Activated T-cell treated with anti-CD3 and anti-CD28 coated beads, Interleukin-2, amount 50 U/mL, for 24 hours (primary cell): ENCODE data around the gene CNN1.
"Not testable (repeated sequence)": the region's sequence is repeated elsewhere in the genome, so short reads cannot be mapped to it uniquely, and the experiment has no call there.

Source experiments
- DNase-seq: peaks from one replicate; pipeline ENCODE4 v3.0.0-alpha.2; 2020
- H3K27ac Mint-ChIP-seq: 2 replicates; pipeline ENCODE4 v1.8.0; 2020; ENCODE audit warnings: mild to moderate bottlenecking, mixed read lengths
- H3K27me3 Mint-ChIP-seq: 2 replicates; pipeline ENCODE4 v1.8.0; 2020; ENCODE audit warnings: mixed read lengths
- H3K36me3 Mint-ChIP-seq: 2 replicates; pipeline ENCODE4 v1.8.0; 2020; ENCODE audit warnings: low read depth, mixed read lengths
- H3K4me1 Mint-ChIP-seq: 2 replicates; pipeline ENCODE4 v1.8.0; 2020; ENCODE audit warnings: low read depth, mixed read lengths
- H3K4me3 Mint-ChIP-seq: 2 replicates; pipeline ENCODE4 v1.8.0; 2020; ENCODE audit warnings: mild to moderate bottlenecking, moderate library complexity, mixed read lengths
- H3K9me3 Mint-ChIP-seq: 2 replicates; pipeline ENCODE4 v1.8.0; 2020; ENCODE audit warnings: mixed read lengths

CNN1 gene

GRCh38 chr19:11570039-11570462, 31.4 kb downstream of the CNN1 start:
- Mint-ChIP-seq H3K27me3 (no peaks in the 10 kb centered on the region), H3K9me3 (no peaks in the 10 kb centered on the region), H3K4me1 (peaks cover 11% of the 10 kb centered on the region), H3K27ac (no peak overlapping the region), H3K36me3 (peaks cover 6% of the 10 kb centered on the region), H3K4me3 (no peak overlapping the region)
- no peak for DNase-seq

- H3K27ac Mint-ChIP-seq, H3K4me3 Mint-ChIP-seq, H3K36me3 Mint-ChIP-seq, H3K9me3 Mint-ChIP-seq, DNase-seq, H3K27me3 Mint-ChIP-seq: not testable (repeated sequence)
- H3K4me1 Mint-ChIP-seq: peaks cover 15% of the 10 kb centered on the region
These were observed 34.7 kb downstream of the CNN1 start for GRCh38 chr19:11573354-11573753.

- not testable (repeated sequence) for H3K27ac Mint-ChIP-seq
These were observed 35.1 kb downstream of the CNN1 start for GRCh38 chr19:11573763-11574162.

GRCh38 chr19:11574689-11575088, 36.0 kb downstream of the CNN1 start:
- Mint-ChIP-seq H3K27ac (peak overlapping the region; percentile 26), H3K36me3 (peaks cover 6% of the 10 kb centered on the region), H3K4me3 (no peak overlapping the region), H3K27me3 (no peaks in the 10 kb centered on the region), H3K9me3 (no peaks in the 10 kb centered on the region), H3K4me1 (peaks cover 20% of the 10 kb centered on the region)
- no peak for DNase-seq

More at GRCh38 chr19:11573763-11574162, 35.1 kb downstream of the CNN1 start:
- peaks cover 17% of the 10 kb centered on the region for H3K4me1 Mint-ChIP-seq
- DNase-seq, H3K36me3 Mint-ChIP-seq, H3K27me3 Mint-ChIP-seq, H3K9me3 Mint-ChIP-seq, H3K4me3 Mint-ChIP-seq: not testable (repeated sequence)

GRCh38 chr19:11576227-11576626, 37.6 kb downstream of the CNN1 start:
- Mint-ChIP-seq H3K27me3 (no peaks in the 10 kb centered on the region), H3K27ac (no peak overlapping the region), H3K9me3 (no peaks in the 10 kb centered on the region), H3K36me3 (peaks cover 6% of the 10 kb centered on the region), H3K4me1 (peaks cover 29% of the 10 kb centered on the region), H3K4me3 (no peak overlapping the region)
- DNase-seq: no peak

GRCh38 chr19:11577451-11578257, 39.0 kb downstream of the CNN1 start, which contains the start of gene ACP5:
Gene ACP5 (minus strand): TSS chr19:11577645. CDS start chr19:11577317, 328 bp downstream.
- DNase-seq: no peak
- Mint-ChIP-seq H3K4me1 (peaks cover 38% of the 10 kb centered on the region), H3K36me3 (peaks cover 6% of the 10 kb centered on the region), H3K27me3 (no peaks in the 10 kb centered on the region), H3K4me3 (peak within 1 kb of the TSS; percentile 64), H3K9me3 (no peaks in the 10 kb centered on the region), H3K27ac (peak within 1 kb of the TSS; percentile 59)

- DNase-seq: peak; percentile 60
- H3K4me1 Mint-ChIP-seq: peaks cover 40% of the 10 kb centered on the region
- peaks cover 6% of the 10 kb centered on the region for H3K36me3 Mint-ChIP-seq
- no peaks in the 10 kb centered on the region for H3K27me3 Mint-ChIP-seq
- no peak overlapping the region for H3K27ac Mint-ChIP-seq
- H3K4me3 Mint-ChIP-seq: peak overlapping the region; percentile 64
- H3K9me3 Mint-ChIP-seq: no peaks in the 10 kb centered on the region
These were observed 39.8 kb downstream of the CNN1 start for GRCh38 chr19:11578258-11579142.

- peaks cover 3% of the 10 kb centered on the region for H3K36me3 Mint-ChIP-seq
- no peak for DNase-seq
- H3K4me1 Mint-ChIP-seq: peaks cover 37% of the 10 kb centered on the region
- no peak overlapping the region for H3K4me3 Mint-ChIP-seq
- H3K27me3 Mint-ChIP-seq: no peaks in the 10 kb centered on the region
- no peaks in the 10 kb centered on the region for H3K9me3 Mint-ChIP-seq
- H3K27ac Mint-ChIP-seq: no peak overlapping the region
These were observed 41.5 kb downstream of the CNN1 start for GRCh38 chr19:11580116-11580515.

GRCh38 chr19:11581740-11582139, 43.1 kb downstream of the CNN1 start:
- Mint-ChIP-seq H3K4me1 (peaks cover 37% of the 10 kb centered on the region), H3K27me3 (no peaks in the 10 kb centered on the region)

GRCh38 chr19:11586331-11586730, 47.7 kb downstream of the CNN1 start:
- H3K4me1 Mint-ChIP-seq: peaks cover 17% of the 10 kb centered on the region
- no peak overlapping the region for H3K4me3 Mint-ChIP-seq
- DNase-seq: no peak
- no peaks in the 10 kb centered on the region for H3K36me3 Mint-ChIP-seq
- no peak overlapping the region for H3K27ac Mint-ChIP-seq
- no peaks in the 10 kb centered on the region for H3K27me3 Mint-ChIP-seq
- H3K9me3 Mint-ChIP-seq: no peaks in the 10 kb centered on the region

More at GRCh38 chr19:11581740-11582139, 43.1 kb downstream of the CNN1 start:
- H3K9me3 Mint-ChIP-seq: no peaks in the 10 kb centered on the region
- H3K36me3 Mint-ChIP-seq: no peaks in the 10 kb centered on the region
- H3K27ac Mint-ChIP-seq: peak overlapping the region; percentile 96
- peak overlapping the region; percentile 64 for H3K4me3 Mint-ChIP-seq
- peak; percentile 68 for DNase-seq

GRCh38 chr19:11587302-11587974, 48.8 kb downstream of the CNN1 start:
- peak; percentile 89 for DNase-seq
- no peak overlapping the region for H3K27ac Mint-ChIP-seq
- no peaks in the 10 kb centered on the region for H3K27me3 Mint-ChIP-seq

GRCh38 chr19:11587975-11588631, 49.5 kb downstream of the CNN1 start:
- no peak overlapping the region for H3K4me3 Mint-ChIP-seq
- H3K27me3 Mint-ChIP-seq: no peaks in the 10 kb centered on the region
- H3K4me1 Mint-ChIP-seq: peaks cover 9% of the 10 kb centered on the region
- H3K36me3 Mint-ChIP-seq: no peaks in the 10 kb centered on the region
- H3K9me3 Mint-ChIP-seq: no peaks in the 10 kb centered on the region
- DNase-seq: no peak
- H3K27ac Mint-ChIP-seq: no peak overlapping the region

More at GRCh38 chr19:11587302-11587974, 48.8 kb downstream of the CNN1 start:
- H3K36me3 Mint-ChIP-seq: no peaks in the 10 kb centered on the region
- peaks cover 9% of the 10 kb centered on the region for H3K4me1 Mint-ChIP-seq
- no peak overlapping the region for H3K4me3 Mint-ChIP-seq
- H3K9me3 Mint-ChIP-seq: no peaks in the 10 kb centered on the region

GRCh38 chr19:11594084-11594483, 55.4 kb downstream of the CNN1 start:
- no peak overlapping the region for H3K4me3 Mint-ChIP-seq
- no peak for DNase-seq
- peaks cover 14% of the 10 kb centered on the region for H3K4me1 Mint-ChIP-seq
- no peak overlapping the region for H3K27ac Mint-ChIP-seq
- no peaks in the 10 kb centered on the region for H3K27me3 Mint-ChIP-seq
- peaks cover 11% of the 10 kb centered on the region for H3K36me3 Mint-ChIP-seq
- no peaks in the 10 kb centered on the region for H3K9me3 Mint-ChIP-seq

- H3K4me3 Mint-ChIP-seq: no peak overlapping the region
- no peaks in the 10 kb centered on the region for H3K9me3 Mint-ChIP-seq
- peaks cover 19% of the 10 kb centered on the region for H3K36me3 Mint-ChIP-seq
- H3K4me1 Mint-ChIP-seq: peaks cover 29% of the 10 kb centered on the region
- H3K27me3 Mint-ChIP-seq: no peaks in the 10 kb centered on the region
- DNase-seq: no peak
- no peak overlapping the region for H3K27ac Mint-ChIP-seq
These were observed 57.5 kb downstream of the CNN1 start for GRCh38 chr19:11596156-11596555.
